ENCODE results near the gene RNF166.

RNF166 gene

GRCh38 chr16:88699180-88699579 is 7.0 kb downstream of the RNF166 start:
- Histone ChIP-seq H3K36me3 (ENCODE audit: control insufficient read depth, insufficient read depth, low read length) (peaks cover 8% of the 10 kb centered on the region), H3K27ac (ENCODE audit: insufficient read depth, low read depth, low read length, poor library complexity, severe bottlenecking) (no peak overlapping the region), H3K4me3 (ENCODE audit: insufficient read depth, low read depth, low read length) (no peak overlapping the region), H3K27me3 (ENCODE audit: control insufficient read depth, insufficient read depth, low read length, poor library complexity, severe bottlenecking) (no peaks in the 10 kb centered on the region), H3K4me1 (ENCODE audit: control insufficient read depth, insufficient read depth, low read length) (no peaks in the 10 kb centered on the region), H3K9me3 (ENCODE audit: control insufficient read depth, low read length) (no peaks in the 10 kb centered on the region)
- 96% methylated on average over 16 of the region's 16 CpGs for WGBS, 2 experiments

GRCh38 chr16:88698646-88699045 is 7.6 kb downstream of the RNF166 start:
- Histone ChIP-seq H3K27me3 (ENCODE audit: control insufficient read depth, insufficient read depth, low read length, poor library complexity, severe bottlenecking) (no peaks in the 10 kb centered on the region), H3K27ac (ENCODE audit: insufficient read depth, low read depth, low read length, poor library complexity, severe bottlenecking) (no peak overlapping the region), H3K4me3 (ENCODE audit: insufficient read depth, low read depth, low read length) (no peak overlapping the region), H3K4me1 (ENCODE audit: control insufficient read depth, insufficient read depth, low read length) (no peaks in the 10 kb centered on the region), H3K9me3 (ENCODE audit: control insufficient read depth, low read length) (no peaks in the 10 kb centered on the region), H3K36me3 (ENCODE audit: control insufficient read depth, insufficient read depth, low read length) (peaks cover 8% of the 10 kb centered on the region)
- WGBS, 2 experiments, result 97% methylated on average over 25 of the region's 25 CpGs

GRCh38 chr16:88697831-88698615 is 8.2 kb downstream of the RNF166 start:
- Histone ChIP-seq H3K4me1 (ENCODE audit: control insufficient read depth, insufficient read depth, low read length) (no peaks in the 10 kb centered on the region), H3K4me3 (ENCODE audit: insufficient read depth, low read depth, low read length) (no peak overlapping the region), H3K27me3 (ENCODE audit: control insufficient read depth, insufficient read depth, low read length, poor library complexity, severe bottlenecking) (no peaks in the 10 kb centered on the region), H3K36me3 (ENCODE audit: control insufficient read depth, insufficient read depth, low read length) (peaks cover 8% of the 10 kb centered on the region), H3K27ac (ENCODE audit: insufficient read depth, low read depth, low read length, poor library complexity, severe bottlenecking) (no peak overlapping the region), H3K9me3 (ENCODE audit: control insufficient read depth, low read length) (no peaks in the 10 kb centered on the region)
- 92 to 93% methylated on average over 37 of the region's 37 CpGs for WGBS, 2 experiments

GRCh38 chr16:88697116-88697830 is 8.9 kb downstream of the RNF166 start:
- WGBS, 2 experiments, result 95 to 96% methylated on average over 47 of the region's 47 CpGs
- Histone ChIP-seq H3K4me1 (ENCODE audit: control insufficient read depth, insufficient read depth, low read length) (no peaks in the 10 kb centered on the region), H3K27ac (ENCODE audit: insufficient read depth, low read depth, low read length, poor library complexity, severe bottlenecking) (no peak overlapping the region), H3K4me3 (ENCODE audit: insufficient read depth, low read depth, low read length) (no peak overlapping the region), H3K36me3 (ENCODE audit: control insufficient read depth, insufficient read depth, low read length) (peaks cover 8% of the 10 kb centered on the region), H3K9me3 (ENCODE audit: control insufficient read depth, low read length) (no peaks in the 10 kb centered on the region), H3K27me3 (ENCODE audit: control insufficient read depth, insufficient read depth, low read length, poor library complexity, severe bottlenecking) (no peaks in the 10 kb centered on the region)

GRCh38 chr16:88696441-88696840 is 9.8 kb downstream of the RNF166 start:
- 91 to 94% methylated on average over 14 of the region's 14 CpGs for WGBS, 2 experiments
- Histone ChIP-seq H3K27me3 (ENCODE audit: control insufficient read depth, insufficient read depth, low read length, poor library complexity, severe bottlenecking) (no peaks in the 10 kb centered on the region), H3K4me3 (ENCODE audit: insufficient read depth, low read depth, low read length) (no peak overlapping the region), H3K9me3 (ENCODE audit: control insufficient read depth, low read length) (no peaks in the 10 kb centered on the region), H3K36me3 (ENCODE audit: control insufficient read depth, insufficient read depth, low read length) (peaks cover 8% of the 10 kb centered on the region), H3K4me1 (ENCODE audit: control insufficient read depth, insufficient read depth, low read length) (no peaks in the 10 kb centered on the region), H3K27ac (ENCODE audit: insufficient read depth, low read depth, low read length, poor library complexity, severe bottlenecking) (no peak overlapping the region)

- Histone ChIP-seq H3K4me1 (ENCODE audit: control insufficient read depth, insufficient read depth, low read length) (no peaks in the 10 kb centered on the region), H3K27me3 (ENCODE audit: control insufficient read depth, insufficient read depth, low read length, poor library complexity, severe bottlenecking) (peaks cover 4% of the 10 kb centered on the region), H3K36me3 (ENCODE audit: control insufficient read depth, insufficient read depth, low read length) (peaks cover 8% of the 10 kb centered on the region), H3K27ac (ENCODE audit: insufficient read depth, low read depth, low read length, poor library complexity, severe bottlenecking) (no peak overlapping the region), H3K9me3 (ENCODE audit: control insufficient read depth, low read length) (no peaks in the 10 kb centered on the region), H3K4me3 (ENCODE audit: insufficient read depth, low read depth, low read length) (no peak overlapping the region)
- WGBS, 2 experiments, result 95 to 97% methylated on average over 7 of the region's 7 CpGs
These were observed 10.5 kb downstream of the RNF166 start for GRCh38 chr16:88695753-88696152.

- no peaks in the 10 kb centered on the region for H3K4me1 ChIP-seq (ENCODE audit: control insufficient read depth, insufficient read depth, low read length)
- peaks cover 9% of the 10 kb centered on the region for H3K27me3 ChIP-seq (ENCODE audit: control insufficient read depth, insufficient read depth, low read length, poor library complexity, severe bottlenecking)
- no peak overlapping the region for H3K27ac ChIP-seq (ENCODE audit: insufficient read depth, low read depth, low read length, poor library complexity, severe bottlenecking)
- peaks cover 8% of the 10 kb centered on the region for H3K36me3 ChIP-seq (ENCODE audit: control insufficient read depth, insufficient read depth, low read length)
- H3K4me3 ChIP-seq (ENCODE audit: insufficient read depth, low read depth, low read length), result no peak overlapping the region
- no peaks in the 10 kb centered on the region for H3K9me3 ChIP-seq (ENCODE audit: control insufficient read depth, low read length)
- 93 to 94% methylated on average over 15 of the region's 15 CpGs for WGBS, 2 experiments
These were observed 11.0 kb downstream of the RNF166 start for GRCh38 chr16:88695218-88695617.

GRCh38 chr16:88694221-88695087 is 11.8 kb downstream of the RNF166 start:
- H3K27ac ChIP-seq (ENCODE audit: insufficient read depth, low read depth, low read length, poor library complexity, severe bottlenecking), result no peak overlapping the region
- no peak overlapping the region for H3K4me3 ChIP-seq (ENCODE audit: insufficient read depth, low read depth, low read length)
- H3K27me3 ChIP-seq (ENCODE audit: control insufficient read depth, insufficient read depth, low read length, poor library complexity, severe bottlenecking), result peaks cover 12% of the 10 kb centered on the region
- 89 to 90% methylated on average over 37 of the region's 37 CpGs for WGBS, 2 experiments
- H3K36me3 ChIP-seq (ENCODE audit: control insufficient read depth, insufficient read depth, low read length), result peaks cover 8% of the 10 kb centered on the region
- H3K4me1 ChIP-seq (ENCODE audit: control insufficient read depth, insufficient read depth, low read length), result no peaks in the 10 kb centered on the region
- H3K9me3 ChIP-seq (ENCODE audit: control insufficient read depth, low read length), result no peaks in the 10 kb centered on the region

GRCh38 chr16:88693420-88694177 is 12.6 kb downstream of the RNF166 start:
- H3K27ac ChIP-seq (ENCODE audit: insufficient read depth, low read depth, low read length, poor library complexity, severe bottlenecking), result no peak overlapping the region
- WGBS, 2 experiments, result 93 to 94% methylated on average over 39 of the region's 39 CpGs
- H3K4me1 ChIP-seq (ENCODE audit: control insufficient read depth, insufficient read depth, low read length), result no peaks in the 10 kb centered on the region
- peaks cover 8% of the 10 kb centered on the region for H3K36me3 ChIP-seq (ENCODE audit: control insufficient read depth, insufficient read depth, low read length)
- H3K27me3 ChIP-seq (ENCODE audit: control insufficient read depth, insufficient read depth, low read length, poor library complexity, severe bottlenecking), result peaks cover 20% of the 10 kb centered on the region
- H3K4me3 ChIP-seq (ENCODE audit: insufficient read depth, low read depth, low read length), result no peak overlapping the region
- H3K9me3 ChIP-seq (ENCODE audit: control insufficient read depth, low read length), result no peaks in the 10 kb centered on the region
